ENCODE measurements around the gene PITX1.

The PITX1 gene

DNA sequence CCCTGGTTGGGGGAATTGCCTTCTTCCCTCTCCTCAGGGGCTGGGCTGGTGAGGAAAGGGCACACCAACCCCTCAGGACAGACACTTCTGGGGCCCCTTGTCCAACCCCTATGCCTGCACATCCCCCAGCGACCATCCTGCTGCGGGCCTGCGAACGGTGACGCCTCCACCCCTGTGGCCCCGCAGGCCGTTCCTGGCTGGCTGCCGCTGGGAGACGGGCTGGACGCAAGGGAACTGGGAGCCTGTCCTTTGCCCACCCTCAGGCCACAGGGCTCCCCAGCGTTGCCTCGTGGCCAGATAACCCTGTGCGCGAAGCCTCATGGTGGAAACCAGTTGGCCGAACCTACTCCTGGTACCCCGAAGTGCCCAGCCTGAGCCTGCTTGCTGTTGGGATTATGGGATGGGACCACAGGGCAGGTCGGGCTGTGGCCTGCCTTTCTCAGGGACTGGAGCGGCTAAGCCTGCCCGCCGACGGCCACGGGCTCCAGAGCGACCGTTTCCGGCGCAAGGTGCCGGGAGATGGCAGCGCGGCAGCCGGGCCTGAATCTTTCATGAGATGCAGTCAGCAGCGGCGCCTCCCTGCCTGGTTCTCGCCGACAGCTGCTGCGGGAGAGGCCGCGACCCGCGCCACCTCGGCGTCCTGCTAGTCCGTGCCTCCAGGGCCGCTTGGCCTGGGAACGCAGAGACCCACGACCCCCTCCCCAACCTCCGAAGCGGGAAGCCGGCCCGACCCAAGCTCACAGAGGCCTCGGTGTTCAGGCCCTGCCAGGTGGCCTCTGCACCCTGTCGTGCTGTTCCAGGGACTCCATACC, 6.5 kb upstream of the PITX1 start:
- no peak for DNase-seq

DNA sequence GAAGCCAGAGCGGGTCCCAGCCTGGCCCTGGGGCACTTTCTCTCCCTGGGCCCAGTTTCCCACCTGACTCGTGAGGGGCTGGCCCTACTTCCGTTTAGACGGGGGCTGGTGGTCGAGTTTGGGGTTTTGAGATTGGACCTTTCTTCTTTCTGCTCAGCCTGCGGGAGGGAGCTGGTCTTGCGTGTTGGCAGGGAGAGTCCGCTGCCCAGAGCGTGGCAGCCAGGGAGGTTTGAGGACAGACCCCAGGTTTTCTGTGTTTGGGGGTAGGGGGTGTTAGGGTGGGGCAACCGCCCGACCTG, 6.0 kb upstream of the PITX1 start:
- no peak for DNase-seq

DNA sequence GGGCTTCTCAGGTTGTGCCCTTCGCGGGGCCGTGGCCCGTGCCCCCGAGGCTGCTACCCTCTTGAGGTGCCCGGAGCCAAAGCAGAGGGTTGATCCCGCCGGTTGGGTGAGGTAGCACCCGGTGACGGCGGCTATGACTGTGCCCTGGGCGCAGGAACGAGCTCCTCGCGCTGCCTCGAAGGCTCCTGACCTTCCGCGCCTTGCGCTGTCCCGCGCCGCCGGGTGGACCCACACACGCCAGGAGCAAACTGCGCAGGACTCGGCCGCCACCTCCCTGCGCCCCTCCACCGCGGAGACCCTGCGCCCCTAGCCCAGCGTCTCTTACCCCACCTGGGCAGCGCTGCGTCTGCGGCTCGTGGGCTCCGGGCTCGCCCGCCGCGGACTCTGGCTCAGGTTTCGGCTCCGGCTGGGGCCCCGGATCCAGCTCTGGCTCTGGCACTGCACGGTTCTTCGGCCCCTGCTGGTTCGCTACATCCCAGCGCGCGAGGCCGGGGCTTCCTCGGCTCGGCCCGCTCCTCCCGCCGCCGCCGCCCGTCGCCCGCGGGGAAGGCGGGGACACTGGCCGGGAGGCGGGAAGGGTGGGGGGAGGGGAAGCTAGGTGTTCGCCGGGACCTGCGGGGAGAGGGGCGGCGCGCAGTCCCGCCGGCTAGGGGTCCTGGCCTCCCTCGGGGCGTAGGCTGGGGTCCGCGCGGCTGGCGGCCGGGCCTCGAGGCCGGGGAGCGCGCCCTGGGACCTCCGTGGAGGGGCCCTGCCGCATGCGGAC, 5.4 kb upstream of the PITX1 start:
- no peak for DNase-seq

DNA sequence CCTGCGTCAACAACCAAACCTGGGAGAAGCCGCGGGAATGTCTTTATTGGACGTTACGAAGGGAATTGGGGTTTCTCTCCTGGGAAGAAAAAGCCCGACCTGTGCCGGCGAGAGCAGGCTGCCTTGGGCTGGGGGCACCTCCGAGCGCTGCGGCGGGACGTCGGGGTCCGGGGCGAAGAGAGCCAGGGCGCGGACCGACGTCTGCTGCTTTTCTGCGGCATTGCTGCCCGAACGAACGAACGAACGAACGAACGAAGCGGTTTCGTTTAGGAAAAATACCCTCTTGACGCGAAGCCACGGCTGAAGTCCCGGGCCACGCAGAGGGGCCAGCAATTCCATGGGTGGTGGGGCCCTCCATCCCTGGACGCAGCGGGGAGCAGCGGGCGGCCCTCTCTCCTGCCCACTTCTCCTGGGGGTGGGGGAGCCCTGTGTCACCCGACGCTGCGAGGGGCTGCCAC, 4.8 kb upstream of the PITX1 start:
- no peak for DNase-seq

DNA sequence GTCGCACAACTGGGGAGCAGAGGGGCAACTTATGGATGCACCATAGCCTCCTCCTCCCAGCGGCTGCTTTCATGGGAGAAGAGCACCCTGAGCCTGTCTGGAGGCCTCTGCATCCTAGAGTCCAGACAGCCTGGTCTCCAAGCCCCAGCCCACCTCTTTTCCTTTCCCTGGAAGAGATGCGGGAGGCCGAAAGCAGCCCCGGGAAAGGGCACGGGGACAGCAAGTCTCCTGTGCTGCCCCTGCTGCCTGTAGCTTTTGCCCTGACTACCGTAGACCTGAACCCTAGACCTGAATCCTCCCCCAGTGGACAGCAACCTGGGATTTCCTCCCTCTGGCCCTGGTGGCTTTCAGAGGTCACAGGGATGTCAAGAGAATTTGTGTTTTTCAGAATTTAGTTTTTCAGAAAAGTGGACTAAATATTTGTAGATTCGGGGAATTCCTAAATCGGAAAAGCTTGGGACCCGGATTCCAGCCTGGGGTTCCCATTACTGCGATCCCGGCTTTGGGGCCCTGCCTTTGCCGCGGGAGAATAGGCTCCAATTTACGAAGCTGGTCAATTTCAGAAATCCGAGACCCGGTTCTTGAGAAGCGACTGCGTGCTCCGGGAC, 4.3 kb upstream of the PITX1 start:
- DNase-seq: no peak

DNA sequence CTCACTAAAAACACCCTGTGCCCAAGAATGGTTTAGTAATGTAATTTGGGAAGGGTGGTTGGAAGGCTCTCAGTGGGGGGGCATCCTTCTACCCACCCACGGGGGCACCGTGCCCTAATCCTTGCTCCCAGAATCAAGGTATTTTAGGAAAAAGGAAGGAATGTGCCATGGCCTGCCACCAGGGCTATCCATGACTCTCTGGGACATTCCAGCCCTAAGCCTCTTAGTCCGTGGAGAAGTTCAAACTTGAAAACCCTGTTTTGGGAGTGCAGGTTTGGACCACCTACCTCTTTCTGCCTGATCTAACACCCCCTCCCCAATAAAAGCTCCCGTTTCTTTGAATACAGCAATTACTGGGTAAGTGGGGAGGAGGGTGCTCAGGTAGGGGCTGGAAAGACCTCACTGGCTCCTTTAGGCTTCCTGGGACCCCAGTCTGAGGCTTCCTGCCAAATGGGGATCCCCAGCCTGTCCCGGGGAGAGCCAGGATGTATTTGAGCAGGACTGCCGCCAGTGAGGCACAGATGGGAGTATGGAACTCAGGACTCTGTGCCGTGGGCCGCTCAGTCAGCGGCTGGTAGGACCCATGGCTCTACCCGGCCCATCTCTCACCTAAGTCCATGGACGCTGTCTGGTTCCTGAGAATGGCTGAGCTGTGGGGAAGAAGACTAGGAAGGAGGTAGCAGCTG, 3.6 kb upstream of the PITX1 start:
- DNase-seq: no peak

DNA sequence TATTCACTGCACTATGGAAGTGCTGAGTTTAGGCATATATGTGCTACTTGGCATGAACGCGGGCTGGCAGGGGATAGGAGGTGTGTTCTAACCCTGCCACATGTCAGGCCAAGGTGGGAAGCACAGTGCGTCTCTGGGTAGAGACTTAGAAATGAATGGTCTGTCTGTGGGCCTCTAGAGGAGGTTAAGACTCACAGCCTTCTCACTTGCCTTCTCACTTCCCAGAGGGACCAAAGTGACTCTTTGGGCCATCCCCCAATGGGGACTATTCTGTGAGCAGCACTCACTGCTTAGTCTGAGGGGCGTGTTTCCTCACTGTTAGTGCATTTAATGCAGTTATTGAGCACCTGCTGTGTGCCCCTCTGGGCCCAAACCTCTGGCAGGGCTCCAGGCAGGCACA, 2.4 kb upstream of the PITX1 start:
- DNase-seq: no peak

DNA sequence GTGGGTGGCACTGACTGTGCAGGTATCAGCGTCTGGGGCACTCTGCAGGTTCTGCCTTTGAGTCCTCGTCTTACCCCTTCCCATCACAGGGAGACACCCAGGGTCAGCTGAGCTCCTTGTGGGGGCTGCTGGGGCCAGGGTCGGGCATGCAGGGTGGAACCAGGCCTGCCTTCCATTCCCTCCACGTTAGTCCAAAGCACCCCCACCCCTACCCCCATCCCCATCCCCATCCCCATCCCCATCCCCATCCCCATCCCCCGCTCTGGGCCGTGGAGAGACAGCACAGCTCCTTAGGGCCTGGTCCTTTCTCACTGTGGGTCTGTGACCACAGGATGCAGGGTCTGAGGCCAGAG, 1.6 kb upstream of the PITX1 start:
- no peak for DNase-seq

DNA sequence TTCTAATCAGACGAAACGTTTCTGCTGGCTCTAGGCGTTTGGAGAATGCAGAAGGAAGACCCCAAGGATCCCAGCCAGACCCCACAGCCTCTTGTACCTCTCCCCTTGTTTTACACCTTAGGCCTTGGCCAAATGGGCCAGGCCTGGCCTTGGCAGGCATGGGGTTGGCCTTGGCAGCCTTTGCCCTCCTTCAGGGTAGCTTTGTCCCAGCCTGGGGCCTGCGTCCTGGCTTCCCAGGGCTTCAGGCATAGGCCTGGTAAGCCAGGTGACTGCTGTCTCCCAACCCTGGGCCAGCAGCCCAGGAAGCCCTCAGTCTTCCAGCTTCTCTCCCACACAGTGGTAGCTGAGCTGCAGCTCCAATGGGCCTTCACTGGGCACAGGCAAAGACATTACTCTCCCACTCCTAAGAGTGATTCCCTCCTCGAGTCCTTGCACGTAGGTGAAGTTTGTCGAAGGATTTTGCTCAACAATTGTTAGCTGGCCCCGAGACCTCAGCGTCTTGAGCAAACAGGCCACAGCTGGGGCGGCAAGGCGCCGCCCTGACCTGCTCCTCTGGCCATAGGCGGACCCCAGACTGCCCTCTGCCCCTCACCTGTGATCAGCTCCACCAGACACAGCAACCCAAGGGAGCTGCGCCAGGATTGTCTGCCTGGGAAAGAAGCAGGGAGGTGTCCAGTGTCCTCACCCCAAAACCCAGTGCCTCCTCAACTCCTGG, 1.1 kb upstream of the PITX1 start:
- DNase-seq: no peak

DNA sequence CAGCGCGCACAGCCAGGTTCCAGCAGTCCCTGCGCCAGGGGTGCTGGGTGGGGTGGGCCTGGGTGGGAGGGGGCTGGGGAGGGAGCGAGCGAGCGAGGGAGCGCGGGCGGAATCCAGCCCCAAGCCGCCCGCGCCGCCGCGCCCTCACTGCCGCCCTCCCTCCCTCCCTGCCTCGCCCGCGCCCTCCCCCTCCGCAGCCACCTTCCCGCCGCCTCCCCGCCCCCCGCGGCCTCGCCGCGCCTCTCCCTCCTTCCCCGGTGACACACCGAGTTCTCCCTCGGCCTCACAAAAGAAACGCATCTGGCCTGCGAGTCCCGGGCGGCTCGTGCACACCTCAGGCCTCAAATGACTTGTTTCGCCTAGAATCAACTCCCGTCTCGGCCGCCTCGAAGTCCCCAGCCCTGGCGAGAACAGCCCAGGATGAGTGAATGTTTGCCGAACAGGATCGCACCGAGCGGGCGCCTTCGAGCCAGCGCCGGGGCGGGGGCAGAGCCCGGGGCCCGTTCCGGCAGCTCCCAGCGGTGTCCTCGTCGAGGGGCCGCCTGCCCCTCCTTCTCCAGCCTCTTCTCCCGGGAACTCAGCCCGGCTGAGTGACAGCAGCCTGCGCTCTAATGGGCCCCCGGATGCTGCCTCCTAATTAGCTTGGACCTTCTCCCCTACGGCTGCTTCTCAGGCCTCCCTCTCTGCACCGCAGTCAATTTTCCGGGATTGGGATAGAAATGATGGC, 371 bp upstream of the PITX1 start:
- no peak for DNase-seq

DNA sequence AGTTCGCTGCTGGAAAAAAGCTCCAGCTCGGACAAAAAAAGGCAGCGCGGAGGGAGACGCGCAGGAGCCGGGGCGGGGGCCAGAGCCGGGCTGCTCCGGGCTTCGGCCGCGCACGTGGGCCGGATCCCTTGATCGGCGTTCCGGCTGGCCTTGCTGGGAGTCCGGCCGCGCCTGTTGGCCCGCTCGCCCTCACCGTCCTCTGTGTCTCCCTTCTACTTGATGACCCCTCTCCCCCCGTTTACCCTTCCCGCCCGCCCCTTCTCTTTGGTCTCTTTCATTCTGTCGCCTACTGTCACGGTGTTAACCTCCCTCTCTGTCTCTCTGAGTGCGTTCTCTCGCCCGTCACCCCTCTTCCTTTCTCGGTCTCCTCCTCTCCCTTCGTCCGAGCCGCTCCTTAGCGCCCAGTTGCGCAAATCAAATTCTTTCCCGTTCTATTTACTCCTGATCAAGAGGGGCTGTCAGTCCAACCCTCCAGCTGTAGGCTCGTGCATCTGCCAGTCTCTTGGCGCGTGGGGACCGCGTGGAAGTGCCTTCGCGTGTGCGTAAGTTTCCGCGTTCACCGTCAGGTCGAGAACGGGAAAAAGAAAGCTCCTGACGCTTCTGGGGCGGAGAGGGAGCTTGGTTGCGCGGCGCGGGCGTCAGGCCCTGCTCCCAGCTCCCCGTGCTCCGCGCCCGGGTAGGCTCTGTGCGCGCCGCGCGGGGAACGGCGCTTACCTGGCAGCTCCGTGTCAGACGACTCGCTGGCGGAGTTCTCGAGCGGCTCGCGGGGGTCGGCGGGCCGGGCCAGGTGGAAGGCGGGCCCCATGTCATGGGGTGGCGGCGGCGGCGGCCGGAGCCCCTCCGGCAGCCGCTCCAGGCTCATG, 798 bp downstream of the PITX1 start:
- DNase-seq: no peak

DNA sequence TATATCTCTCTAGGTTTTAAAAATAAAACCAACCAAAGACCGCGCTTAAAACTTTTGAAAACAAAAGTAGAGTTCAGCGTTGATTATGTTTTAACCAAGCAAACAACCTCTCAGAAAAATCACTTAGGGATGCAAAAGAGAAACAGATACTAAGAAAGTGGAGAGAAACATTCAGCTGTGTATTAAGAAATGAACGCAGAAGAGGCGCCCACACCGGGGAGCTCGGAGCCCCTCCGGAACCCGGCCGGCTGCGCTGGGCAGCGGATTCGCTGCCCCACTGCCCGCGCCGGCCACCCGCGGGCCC, 1.4 kb downstream of the PITX1 start:
- DNase-seq: no peak

DNA sequence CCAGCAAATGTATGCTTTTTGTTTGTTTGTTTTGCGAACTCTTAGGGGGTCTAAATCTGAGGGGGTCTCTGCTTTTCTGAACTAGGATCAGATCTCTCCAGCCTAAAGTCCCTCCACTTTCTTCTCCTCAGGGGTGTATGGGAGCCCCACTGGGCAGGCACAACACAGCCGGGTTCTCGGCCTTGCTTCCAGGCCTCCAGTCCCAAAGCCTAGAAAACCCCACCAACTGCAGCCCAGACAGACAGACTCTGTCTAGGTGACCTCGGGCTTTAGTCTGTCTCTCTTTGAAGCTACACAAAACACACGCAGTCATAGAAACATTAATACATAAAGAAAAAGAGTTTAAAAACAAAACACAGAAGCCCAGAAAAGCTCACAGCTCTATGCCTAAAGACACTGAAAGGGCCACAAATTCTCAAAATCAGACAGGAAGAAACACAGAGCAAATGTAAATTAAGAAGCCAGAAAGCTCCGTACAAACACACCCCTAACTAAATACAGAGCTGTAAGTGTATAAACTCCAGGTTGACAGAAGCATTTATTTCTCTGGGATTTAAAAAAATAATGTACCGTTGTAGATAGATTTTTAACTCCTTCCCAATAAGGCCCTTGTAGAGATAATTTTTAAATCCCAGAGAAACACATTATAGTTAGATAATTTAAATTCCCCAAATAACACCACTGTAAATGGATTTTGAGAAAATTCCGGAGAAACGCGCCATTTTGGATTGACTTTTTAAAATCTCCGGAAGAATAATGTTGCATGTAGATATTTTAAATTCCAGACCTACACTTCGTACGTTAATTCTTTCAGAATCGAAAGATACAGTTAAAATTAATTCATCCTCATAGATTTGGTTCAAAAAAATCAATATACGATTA, 2.0 kb downstream of the PITX1 start:
- no peak for DNase-seq

DNA sequence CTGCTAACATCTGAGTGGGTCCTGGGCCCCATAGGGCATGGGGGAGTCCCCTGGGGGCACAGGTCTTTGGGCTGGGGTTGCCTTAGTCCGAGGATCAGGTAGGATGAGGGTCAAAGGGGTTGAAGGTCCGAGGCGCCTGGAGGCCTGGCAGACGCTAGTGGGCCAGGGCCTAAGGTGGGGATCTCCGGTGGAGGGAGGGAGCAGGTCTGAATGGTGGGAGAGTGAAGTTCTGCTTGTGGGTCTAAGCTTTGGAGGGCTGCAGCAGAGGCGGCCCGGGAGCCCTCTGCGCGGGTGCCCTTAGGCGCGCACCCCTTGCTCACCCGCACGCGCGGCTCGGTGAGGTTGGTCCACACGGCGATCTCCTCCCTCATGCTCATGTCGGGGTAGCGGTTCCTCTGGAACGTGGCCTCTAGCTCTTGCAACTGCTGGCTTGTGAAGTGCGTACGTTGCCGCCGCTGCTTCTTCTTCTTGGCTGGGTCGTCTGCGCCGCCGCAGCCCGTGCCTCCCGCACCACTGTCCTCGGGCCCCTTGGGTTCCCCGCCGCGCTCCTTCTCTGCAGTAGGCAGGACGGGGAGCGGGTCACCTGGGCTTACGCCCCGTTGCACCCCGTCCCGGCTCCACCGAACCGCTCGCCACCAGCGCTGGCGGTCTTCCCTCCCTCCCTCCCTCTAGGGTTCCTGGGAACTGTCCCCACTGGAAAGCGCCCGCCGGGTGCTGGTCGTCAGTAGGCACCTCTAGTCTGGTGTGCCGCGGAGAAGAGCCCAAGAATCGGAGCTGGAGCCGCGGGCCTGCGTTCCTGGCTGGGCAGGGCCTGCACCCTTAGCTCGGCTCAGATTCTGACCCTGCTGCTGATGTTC, 2.8 kb downstream of the PITX1 start:
- DNase-seq: no peak

DNA sequence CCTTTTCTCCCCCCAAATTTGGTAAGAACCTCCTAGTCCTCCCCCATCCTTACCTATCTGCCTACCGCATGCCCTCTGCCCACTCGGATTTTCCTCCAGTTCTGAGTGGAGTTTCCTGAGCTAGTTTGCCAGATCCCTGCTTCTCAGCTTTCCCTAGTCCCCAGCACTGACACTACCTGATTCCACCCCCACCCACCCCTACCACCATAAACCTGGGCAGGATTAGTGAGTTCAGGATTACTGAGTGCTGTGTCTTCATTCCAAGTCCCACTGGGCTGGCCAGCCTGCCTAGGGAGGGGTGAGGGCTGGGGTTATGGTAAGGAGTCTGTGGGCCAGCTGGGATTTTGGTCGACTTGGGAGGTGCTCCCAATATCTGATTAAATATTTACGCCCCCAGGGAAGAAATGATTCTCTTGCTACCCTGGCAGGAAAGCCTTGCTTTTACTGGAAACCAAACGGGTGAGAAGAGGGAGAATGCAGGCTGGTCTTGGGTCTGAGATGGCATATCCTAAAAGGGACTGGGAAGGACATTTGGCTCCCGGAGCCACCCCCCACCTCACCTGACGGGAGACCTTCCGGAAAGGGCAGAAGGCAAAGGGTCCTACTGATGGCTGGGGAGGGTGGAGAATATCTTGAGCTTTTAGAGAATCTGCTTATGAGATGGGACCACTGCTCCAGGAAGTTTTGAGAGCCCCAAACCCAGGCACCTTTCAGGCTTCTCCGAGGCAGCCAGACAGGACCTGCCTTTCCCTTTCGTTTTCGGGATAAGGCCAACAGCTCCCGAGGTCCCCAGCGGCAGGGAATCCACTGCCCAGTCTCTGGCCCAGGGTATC, 3.7 kb downstream of the PITX1 start:
- DNase-seq: no peak

DNA sequence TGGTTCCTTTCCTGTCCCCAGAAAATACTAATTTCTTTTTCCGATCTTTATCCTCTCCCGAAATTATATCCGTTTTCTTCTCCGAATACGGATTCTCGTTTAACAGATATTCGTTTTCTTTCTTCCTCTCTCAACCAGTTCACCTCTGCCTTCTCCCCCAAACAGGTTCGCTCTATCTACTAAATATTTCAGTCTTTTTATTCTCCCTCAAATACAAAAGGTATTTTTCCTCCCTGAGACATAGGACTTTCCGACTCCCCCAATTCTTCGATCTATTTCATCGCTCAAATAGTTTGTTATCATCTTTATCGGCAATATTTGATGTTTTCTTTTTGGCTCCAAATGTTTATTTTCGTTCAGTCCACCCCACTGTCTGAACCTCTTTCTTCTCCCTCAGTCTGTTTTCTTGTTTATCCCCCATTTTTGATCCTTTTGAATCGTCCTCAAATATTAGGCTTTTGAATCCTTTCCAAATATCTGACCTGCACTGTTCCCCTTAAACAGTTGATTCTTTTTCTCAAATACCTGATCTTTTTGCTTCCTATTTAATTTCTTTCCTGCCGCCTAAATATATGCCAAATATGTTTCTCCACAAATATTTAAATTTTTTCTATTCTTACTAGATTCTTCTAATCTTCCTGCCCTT, 4.4 kb downstream of the PITX1 start:
- no peak for DNase-seq

DNA sequence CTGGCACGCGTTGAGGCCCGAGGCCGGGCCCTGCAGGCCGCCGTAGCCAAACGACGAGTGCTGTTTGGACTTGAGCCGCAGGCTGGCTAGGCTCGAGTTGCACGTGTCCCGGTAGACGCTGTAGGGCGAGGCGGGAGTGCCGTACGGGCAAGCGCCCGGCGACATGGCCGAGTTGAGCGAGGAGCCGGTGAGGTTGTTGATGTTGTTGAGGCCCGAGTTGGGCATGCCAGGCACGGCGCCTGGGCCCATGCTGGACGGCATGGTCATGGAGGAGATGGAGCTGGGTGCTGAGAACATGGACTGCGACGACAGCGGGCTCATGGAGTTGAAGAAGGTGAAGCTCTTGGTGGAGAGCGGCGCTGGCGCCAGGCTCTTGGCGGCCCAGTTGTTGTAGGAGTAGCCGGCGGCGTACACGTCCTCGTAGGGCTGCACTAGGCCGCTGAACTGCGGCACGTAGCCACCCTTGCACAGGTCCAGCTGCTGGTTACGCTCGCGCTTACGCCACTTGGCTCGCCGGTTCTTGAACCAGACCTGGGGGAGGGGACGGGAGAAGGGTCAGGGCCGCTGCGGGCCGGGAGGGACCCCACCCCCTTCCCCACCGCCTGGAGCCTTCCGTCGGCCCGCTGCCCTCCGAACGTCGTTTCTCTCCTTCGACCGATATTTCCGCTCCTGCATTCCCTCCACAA, 5.1 kb downstream of the PITX1 start:
- DNase-seq: no peak

Data from CD4-positive, alpha-beta T cell treated with Interferon alpha-2 for 1 hour (primary cell).